GM19035 (cell line): ENCODE data around the gene OR2T27.
A peak's percentile ranks its signal among the peaks of the same experiment; 100 is the strongest.
"Not testable (repeated sequence)": the region's sequence is repeated elsewhere in the genome, so short reads cannot be mapped to it uniquely, and the experiment has no call there.

Experiments used
- ATAC-seq: cut with Tn5 transposase; IDR thresholded peaks from one replicate; pipeline ENCODE4 v1.9.1; 2021; ENCODE audit not compliant: unreplicated experiment

The OR2T27 gene, protein sequence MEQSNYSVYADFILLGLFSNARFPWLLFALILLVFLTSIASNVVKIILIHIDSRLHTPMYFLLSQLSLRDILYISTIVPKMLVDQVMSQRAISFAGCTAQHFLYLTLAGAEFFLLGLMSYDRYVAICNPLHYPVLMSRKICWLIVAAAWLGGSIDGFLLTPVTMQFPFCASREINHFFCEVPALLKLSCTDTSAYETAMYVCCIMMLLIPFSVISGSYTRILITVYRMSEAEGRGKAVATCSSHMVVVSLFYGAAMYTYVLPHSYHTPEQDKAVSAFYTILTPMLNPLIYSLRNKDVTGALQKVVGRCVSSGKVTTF

DNA sequence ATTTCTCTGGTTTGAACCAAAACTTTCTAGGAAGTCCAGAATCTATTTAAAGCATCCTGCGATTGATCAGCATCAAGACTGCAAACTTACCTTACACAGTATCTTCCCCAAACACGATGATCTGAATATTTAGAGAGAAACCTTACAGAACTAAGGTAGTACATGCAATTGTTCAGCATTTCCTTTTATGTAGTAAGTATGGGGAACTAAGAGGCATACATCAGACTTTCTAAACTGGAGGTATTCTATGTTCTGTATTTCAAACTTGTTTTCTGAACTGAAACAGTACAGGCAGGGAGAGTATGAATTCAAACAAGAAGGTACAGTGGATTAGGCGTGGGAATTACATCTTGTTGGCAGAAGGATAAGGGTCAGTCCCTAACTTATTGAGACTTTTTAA lies at the start of gene OR2T27:
Gene OR2T27 (minus strand): TSS at position 175 of the 400 bp plus-strand sequence. CDS start 4,644 bp downstream, outside the sequence.
- not testable (repeated sequence) for ATAC-seq

DNA sequence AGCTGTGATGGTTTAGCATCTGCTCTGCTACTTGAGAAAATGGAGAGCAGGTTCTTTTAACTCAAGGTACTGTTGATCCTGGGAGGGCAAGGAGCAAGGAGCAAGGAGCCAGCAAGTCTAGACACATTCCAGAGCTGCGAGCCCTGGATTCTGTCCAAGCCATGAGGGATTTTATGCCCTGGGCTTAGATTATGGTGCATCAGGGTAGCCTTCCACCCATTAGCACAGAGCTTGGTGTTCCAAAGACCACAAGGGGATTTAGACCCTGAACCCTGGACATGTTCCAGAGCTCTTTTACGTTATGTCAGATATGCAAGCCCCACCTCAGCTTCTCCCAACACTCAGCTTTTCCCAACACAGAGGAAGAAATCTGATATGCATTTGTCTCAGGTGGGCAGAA lies 49.3 kb upstream of the OR2T27 start:
- ATAC-seq: no peak

DNA sequence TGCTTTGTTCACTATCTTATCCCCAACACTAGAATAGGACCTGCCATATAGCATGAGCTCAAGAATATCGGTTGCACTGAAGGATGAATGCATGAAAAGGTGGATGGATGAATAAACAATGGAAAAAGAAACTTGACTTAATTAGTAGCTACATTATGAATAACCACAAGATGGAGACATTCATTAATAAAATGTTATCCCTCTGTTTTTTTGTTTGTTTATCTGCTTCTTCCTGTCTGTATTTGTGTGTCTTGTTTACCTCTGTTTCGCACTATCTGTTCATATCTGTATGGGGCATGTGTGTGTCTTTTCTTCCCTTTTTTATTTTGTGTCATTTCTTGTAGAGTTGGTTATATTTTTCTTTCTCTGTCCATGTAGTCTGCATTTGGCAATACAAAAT lies 48.3 kb upstream of the OR2T27 start:
- ATAC-seq: no peak

DNA sequence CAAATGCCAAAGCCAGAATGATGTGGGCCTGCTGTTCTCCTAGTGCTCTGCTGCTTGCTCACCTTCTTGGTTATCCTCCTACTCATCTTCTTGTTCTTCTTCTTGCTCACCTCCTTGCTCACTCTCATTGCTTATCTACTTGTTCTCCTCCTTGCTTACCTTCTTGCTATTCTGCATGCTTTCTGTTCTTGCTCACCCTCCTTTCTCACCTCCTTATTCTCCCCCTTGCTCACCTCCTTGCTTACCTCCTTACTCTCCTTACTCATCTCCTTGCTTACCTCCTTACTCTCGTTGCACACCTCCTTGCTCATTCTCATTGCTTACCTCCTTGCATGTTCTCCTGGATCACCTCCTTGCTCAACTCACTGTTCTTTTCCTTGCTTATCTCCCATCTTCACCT lies 47.4 kb upstream of the OR2T27 start, which contains the start of gene OR14I1:
Gene OR14I1 (minus strand): TSS at position 53 of the 400 bp plus-strand sequence.
- ATAC-seq: no peak

DNA sequence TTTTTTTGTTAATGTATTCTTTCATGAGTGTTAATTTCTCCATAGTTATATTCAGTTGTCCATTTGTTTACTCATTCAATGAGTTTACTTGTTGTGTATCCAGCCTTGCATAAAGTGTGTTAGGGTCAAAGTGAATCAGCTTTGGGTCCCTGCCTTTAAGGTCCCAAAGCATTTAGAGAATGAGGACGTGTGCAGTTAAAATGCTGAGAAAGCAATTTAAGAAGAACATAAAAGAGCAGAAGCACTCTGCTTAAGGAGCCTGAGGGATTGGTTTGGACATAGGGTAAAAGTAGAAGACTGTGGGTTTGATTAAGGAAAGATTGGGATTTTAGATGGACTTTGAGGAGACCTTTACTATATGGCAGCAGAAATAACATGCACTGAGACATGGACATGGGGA lies 43.8 kb upstream of the OR2T27 start:
- ATAC-seq: no peak

DNA sequence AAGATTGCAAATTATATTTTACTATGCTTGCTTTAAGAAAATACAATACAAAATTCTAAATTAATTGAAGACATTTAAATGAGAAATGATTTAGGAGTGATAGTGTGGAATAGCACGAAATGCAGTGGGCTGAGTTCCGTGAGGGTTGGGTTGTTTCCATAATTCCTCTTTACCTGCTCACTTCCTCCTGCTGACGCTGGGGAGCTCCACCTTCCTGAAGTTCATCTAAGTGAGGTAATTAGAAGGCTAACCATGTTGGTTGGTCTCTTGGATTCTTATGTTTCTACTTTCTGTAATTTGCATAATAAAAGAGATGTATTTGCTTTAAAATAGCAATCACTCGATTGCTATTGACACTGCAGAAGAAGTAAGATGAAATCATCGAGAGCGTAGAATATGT lies 42.6 kb upstream of the OR2T27 start:
- no peak for ATAC-seq

DNA sequence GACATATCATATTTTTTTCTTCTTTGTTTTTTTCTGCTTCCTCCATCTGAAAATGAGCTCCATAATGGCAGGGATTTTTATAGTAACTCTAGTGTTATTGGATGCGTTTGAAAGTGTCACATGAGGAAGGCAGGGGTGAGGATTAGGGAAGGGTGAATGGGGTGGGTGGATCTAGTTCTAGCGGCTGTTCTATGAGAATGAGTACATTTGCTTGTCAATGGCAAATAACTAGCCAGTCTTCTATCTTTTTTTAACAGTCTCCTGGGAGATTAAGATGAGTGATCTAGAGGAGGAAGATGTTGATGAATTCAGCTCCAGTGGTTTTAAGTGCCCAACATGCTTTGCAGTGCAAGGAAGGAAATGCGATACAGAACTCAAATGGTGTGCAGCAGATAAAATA lies 41.4 kb upstream of the OR2T27 start:
- ATAC-seq: no peak

DNA sequence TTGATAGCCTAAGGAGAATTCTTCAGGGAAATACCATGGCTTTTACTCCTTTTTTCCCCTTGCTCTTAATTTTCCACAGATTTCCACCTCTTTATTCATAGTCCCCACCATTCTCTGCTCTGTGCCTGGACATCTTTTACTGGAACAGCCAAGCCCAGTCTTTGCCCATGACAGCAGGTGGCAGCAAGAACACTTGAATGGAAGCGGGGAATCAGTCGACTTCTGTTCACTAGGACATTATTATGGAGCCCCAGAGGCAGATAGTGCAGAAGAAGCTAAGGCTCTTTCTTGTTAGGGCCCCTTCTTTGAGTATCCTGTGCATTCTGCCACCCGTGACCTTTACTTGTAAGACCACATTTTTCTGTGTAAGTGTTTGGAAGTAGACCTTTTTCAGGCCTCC lies 40.9 kb upstream of the OR2T27 start:
- ATAC-seq: no peak

DNA sequence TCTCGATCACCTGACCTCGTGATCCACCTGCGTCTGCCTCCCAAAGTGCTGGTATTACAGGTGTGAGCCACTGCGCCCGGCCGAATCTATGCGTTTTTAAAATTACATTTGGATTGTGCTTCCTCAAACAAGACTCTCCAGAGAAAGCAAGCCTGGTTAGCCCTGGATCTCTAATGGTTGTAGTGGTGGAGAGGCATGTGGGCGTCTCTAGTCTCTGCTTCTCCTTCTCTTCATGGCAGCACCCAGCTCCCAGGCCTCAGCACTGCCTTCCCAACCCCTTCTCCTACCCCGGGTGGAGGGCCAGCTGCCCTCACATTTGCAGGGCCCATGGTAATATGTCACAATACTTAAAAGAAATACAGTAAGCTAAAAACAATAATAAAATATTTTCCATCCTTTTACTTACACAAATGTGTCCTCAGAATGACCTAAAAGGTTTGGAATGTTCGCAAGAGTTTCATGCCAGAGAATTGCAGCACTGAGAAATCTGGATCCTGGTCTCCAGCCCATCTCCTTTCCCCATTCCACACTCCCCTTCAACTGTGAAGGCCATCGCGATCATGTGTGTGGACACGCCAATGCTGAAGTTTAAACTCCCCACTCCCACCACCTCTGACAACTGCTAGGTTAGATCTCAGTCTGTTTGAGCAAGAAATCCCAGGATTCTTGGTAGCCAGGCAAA lies 40.3 kb upstream of the OR2T27 start:
- ATAC-seq: no peak

DNA sequence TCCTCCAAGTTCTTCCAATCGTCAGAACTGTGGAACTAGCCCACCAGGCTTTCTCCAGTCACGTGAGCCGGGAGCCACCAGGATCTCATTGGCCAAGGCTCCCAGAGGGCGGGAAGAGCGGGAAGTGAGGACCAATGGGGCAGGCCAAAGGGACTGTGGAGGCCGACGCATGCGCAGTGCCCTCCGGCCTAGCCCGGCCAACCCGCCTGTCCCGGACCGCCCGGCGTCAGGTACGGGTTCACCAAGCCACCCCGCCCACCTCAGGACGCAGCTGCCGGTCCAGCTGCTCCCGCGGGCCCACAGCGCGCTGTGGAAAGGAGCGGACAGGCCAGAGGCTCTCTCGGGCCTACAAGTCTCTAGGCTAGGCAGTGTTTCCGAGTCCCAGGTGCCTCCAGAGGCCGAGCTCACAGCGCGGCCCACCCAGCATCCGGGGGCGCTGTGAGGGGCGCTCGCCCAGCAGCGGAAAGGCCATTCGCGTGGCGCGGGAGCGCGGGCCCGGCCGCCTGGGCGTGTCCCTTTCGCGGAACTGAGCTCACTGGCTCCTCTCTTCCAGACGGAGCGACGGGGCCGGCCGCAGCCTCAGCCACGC lies 36.3 kb upstream of the OR2T27 start:
- ATAC-seq: no peak

DNA sequence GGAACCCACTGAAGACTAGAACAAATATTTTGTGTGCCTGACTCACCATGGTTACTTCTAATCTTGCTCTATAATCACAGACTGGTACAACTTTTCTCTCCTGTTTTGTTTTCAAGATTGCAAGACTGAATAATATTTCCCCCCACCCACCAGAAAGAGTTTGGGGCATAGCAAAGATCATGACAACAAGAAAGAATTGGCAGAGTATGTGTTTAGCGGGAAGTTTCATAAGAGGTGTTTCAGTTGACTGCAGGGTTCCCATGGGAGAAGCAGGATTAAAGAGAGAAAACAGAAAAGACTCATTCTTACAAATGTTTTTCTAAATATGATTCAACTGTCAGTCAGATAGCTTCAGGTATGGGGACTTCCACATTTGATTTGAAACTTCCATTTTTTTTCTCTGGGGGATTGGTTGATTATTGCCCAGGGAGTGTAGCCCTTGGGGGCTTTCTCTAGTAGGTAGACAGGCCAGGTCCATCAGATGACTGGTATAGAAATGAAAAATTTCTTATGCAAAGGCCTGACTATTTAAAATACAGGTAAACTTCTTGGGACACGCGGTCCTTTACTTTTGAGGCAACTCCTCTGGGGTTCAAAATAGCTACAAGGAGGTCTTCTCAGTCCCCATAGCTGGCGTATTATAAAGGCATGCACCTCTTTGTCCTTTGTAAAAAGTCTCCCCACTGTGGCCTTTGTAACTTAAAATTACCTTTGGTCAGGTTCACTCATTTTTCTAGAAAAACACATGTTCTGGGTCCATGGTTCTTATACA lies 33.4 kb upstream of the OR2T27 start:
- peak; percentile 39 for ATAC-seq

DNA sequence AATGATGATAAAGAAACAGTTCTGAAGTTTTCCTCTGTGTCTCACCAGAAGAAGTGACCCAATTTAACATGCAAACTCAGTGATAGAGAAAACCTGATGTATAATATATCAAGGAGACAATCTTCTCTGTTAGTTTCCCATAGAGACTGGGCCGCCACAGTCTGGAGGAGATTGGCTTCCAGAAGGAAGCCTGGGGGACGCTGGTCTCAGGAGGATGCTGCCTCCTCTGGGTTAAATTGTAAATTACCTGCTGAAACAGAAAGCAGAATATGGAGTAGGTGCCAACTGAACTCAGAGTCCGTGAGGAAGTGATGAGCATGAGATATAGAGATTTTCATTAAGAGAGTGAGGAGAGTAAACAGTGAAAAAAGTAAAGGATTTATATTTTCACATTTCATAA lies 31.5 kb upstream of the OR2T27 start:
- peak; percentile 86 for ATAC-seq

DNA sequence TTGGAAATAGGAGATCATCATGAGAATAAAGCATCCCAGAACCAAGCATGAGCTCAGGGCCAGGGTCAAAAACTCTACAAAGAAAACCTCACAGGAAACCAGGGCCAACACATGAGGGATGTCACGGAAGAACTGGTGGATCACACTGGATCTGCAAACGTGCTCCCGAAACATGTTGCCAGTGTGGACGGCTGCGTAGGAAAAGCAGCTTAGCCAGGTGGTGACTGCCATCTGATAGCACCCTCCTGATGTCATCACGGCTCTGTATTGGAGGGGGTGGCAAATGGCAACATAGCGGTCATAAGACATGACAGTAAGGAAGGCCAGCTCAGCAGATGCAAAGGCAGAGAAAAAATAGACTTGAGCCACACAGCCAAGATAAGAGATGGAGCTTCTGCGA lies 26.3 kb upstream of the OR2T27 start:
- ATAC-seq: no peak

DNA sequence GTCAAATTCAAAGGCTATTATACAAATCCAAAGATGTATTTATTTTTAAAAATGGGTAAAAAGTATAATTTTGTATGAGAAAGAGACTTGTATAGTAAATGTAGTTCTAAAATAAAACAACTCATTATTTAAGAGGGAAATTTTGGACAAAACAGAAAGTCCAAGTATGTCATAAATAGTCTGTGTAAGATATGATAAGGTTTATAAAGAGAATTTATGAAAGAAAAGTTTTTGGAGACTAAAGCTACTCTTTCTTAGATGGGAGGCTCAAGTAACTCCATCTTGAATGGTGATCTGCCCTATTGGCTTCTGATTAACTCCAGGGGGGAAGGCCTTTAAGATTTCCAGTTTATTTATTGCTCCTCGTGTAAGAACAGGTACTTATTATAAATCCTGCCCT lies 14.7 kb upstream of the OR2T27 start:
- ATAC-seq: no peak

DNA sequence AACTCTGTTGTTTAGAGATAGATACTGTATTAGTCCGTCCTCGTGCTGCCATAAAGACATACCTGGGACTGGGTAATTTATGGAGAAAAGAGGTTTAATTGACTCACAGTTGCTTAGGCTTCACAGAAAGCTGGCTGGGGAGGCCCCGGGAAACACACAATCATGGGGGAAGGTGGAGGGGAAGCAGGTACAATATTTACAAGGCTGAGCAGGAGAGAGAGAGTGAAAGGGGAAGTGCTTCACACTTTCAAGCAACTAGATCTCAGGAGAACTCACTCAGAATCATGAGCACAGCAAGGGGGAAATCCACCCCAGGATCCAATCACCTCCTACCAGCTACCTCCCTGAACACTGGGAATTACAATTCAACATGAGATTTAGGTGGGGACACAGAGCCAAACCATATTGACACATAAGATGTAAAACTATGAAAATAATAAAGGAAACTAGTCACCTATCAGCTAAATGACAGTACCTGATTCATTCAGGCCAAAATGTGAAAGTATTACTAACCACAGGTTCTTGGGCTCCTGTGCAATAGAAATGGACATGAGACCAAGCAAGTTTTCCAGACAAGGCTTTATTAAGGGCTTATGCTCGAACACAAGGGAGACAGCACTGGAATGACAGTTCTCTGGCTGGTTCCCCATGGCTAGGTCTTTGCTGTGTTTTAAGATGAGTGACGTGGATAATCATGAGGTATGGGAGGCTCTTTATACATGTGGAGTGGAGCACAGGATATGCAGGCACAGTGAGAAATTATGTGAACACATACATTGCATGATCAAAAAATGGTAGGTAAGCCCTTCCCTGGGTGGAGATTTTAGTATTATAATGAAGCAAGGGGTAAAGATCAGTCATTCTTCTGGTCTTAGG lies 8.4 kb upstream of the OR2T27 start:
- peak; percentile 96 for ATAC-seq

DNA sequence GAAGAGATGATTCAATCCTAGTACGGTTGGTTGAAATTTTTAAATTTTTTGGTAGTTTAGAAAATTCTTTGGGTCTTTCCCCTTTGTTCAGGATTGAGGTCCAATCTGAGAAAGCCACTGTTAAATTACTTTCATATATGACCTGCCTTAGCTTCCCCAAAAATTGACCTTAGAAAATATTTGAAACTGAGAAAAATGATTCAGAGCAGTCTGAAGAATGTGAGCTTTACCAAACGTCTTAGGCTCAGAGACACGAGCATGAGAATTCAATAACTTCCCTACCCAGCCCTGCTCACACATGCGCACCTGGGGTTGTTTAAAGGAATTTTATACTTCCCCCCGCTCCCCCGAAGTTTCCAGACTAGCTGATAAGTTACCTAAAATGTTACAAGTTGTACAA lies 1.5 kb upstream of the OR2T27 start:
- peak; percentile 62 for ATAC-seq

DNA sequence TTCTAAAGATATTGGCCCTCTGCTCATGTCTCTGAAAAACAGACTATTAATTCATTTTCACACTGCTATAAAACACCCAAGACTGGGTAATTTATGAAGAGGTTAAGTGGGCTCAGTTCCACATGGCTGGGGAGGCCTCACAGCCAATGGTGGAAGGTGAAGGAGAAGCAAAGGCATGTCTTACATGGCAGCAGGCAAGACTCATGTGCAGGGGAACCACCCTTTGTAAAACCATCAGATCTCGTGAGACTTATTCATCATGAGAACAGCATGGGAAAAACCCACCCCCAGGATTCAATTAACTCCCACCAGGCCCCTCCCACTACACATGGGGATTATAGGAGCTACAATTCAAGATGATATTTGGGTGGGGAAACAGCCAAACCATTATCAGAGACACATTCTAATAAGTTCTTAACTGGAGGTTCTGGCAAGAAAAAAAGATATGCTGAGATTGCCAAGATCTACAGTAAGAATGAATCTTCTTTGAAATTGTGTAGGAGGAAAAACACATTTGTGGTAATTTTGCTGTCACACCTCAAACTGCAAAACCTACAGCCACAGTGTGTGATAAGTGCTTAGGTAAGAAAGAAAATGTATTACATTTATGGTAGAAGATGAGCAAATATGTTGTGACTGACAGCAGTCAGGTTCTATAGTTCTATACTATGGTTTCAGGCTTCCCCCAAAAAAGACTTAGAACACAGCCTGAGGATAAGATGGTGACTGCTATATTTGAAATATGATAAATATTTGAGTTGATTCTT lies 6.4 kb downstream of the OR2T27 start:
- ATAC-seq: not testable (repeated sequence)

DNA sequence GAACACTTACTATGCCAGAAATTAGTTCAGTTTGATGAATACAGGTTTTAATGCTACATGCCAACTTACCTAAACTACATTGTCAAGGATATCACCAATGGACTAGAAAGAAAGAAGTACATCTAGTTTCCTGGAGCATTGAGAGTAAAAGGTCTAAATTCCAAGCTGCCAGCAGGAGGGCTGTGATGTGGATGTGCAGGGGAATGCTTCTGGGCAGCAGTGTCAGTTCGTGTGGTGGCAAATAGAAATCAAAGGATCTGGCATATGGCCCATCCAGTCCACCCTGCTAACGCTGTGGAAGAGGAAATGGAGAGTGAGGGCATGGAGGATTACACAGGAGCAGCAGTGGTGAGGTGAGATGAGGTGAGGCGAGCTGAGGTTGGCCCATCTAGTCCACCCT lies 10.2 kb downstream of the OR2T27 start, which contains the start of gene OR2T35:
Gene OR2T35 (minus strand): TSS at position 101 of the 400 bp plus-strand sequence. CDS start 6,020 bp downstream, outside the sequence.
- ATAC-seq: not testable (repeated sequence)

DNA sequence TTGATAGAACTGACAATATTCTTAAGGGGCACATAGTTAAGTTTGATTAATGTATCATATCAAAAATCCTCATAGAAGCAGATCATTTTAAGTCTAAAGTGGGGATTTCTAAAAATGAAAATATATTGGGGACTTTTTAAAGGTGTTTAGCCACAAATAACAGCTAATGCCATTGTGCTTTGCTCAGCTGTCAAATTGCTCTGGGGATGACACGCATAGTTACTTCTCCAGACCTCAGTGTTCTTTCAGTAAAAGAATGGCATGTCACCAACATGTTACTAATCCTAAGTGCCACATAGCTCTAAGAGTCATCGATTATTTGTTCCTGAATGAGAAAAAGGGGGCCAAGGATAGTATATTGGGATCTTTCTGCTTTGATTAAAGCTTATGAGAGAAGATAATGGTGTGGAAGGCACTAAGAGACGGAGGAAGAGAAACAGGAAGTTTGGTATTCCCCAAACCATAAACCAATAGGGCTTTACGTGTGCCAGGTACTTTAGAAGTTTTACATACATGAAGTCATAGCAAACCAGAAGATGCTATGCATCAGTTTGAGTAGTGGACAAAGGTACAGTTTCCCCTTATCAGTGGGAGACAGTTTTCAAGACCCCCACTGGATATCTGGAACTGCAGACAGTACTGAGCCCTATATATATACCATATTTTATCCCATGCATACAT lies 12.2 kb downstream of the OR2T27 start:
- peak; percentile 60 for ATAC-seq
